ENCODE measurements around the gene OR4A15. TPM values are rescaled to one million over a fixed set of nuclear protein-coding genes. Genes with fewer than 3 reads are reported as not detected.

The OR4A15 gene
- not detected in 5 replicates for total RNA-seq (2022; extraction: Qiagen RNA extraction; ENCODE audit: low read depth)

DNA sequence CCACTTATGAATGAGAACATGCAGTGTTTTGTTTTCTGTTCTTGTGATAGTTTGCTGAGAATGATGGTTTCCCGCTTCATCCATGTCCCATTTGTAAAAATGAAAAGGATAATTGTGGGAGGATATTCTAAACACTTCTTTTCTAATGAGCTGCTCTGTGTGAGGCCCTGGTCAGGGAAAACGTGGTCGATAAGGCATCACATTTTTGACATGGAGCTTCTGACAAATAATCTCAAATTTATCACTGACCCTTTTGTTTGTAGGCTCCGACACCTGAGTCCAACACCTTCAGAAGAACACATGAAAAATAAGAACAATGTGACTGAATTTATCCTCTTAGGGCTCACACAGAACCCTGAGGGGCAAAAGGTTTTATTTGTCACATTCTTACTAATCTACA lies at the start of gene OR4A15:
Gene OR4A15, plus strand, starts transcription at position 301 of the 400 bp plus-strand sequence. Its CDS starts 0 bp downstream, at position 301.

GRCh38 chr11:55342901-55343300 lies 24.9 kb upstream of the OR4A15 start, which contains the start of gene OR4A16:
OR4A16 (plus strand) TSS chr11:55343201; CDS start chr11:55343201, 0 bp downstream.

Other genes starting within 250 kb of the OR4A15 start
- not detected in 5 replicates for gene TRIM48, start 105.8 kb upstream of the OR4A15 start, total RNA-seq (2022; extraction: Qiagen RNA extraction; ENCODE audit: low read depth)
- not detected in 5 replicates for gene OR4A16, start 24.8 kb upstream of the OR4A15 start, total RNA-seq (2022; extraction: Qiagen RNA extraction; ENCODE audit: low read depth)
- gene OR4C15, start 186.5 kb downstream of the OR4A15 start, total RNA-seq (2022; extraction: Qiagen RNA extraction; ENCODE audit: low read depth): not detected in 5 replicates
- not detected in 5 replicates for gene OR4C16, start 204.2 kb downstream of the OR4A15 start, total RNA-seq (2022; extraction: Qiagen RNA extraction; ENCODE audit: low read depth)
- not detected in 5 replicates for gene OR4C11, start 239.7 kb downstream of the OR4A15 start, total RNA-seq (2022; extraction: Qiagen RNA extraction; ENCODE audit: low read depth)

All from A549 treated with CpdA at 1 μM for 4 hours (cell line).